Stimulated activated CD8-positive, alpha-beta memory T cell treated with anti-CD3 and anti-CD28 coated beads, Interleukin-7, amount 100 ng/mL, for 4 hours (primary cell): ENCODE measurements around the gene ATP11A.
"Not testable (repeated sequence)": the region's sequence is repeated elsewhere in the genome, so short reads cannot be mapped to it uniquely, and the experiment has no call there.

Experiments
- DNase-seq, 2 donors: peaks; one replicate each; pipeline ENCODE4 v3.0.0-alpha.2; 2020; ENCODE audit warnings: low read depth in 2 of 2

ATP11A gene

DNA sequence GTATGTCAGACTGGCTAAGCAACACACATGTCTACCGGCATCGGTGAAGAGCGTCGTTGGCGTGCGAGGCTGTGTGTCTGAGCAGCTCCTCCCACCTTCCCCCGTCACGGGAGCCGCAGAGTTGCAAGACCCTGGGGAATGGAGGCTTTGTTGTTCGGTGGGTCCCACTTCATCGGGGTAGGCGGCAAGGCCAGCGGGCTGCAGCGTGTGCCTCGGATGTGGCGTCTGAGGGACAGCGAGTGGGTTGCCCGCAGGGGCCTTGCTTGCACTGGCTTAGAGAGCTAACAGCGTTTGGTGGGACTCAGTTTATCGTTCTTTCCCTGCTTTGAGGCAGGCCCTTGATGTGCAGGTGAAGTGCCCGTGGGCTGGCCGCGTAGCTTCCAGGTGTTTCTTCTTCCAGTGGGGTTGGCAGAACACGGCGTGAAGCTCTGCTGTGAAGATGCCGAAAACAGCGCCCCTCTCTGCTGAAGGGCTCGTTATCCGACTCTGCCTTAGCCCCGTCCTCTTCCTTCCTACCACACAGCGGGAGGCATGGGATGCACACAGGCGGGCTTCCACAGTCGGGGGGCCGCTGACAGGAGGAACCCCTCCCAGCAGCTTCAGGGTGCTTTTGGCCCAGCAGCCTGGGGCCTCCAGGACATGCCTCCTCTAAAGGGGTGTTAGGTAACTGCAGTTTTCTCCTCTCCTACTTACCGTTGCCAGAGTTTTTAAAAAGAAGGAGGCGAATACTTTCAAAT, 85.2 kb downstream of the ATP11A start:
- DNase-seq, result no peak

GRCh38 chr13:112775791-112776279, 86.0 kb downstream of the ATP11A start:
- DNase-seq, result no peak

- no peak for DNase-seq
Measured at GRCh38 chr13:112776354-112776753, 86.5 kb downstream of the ATP11A start.

DNA sequence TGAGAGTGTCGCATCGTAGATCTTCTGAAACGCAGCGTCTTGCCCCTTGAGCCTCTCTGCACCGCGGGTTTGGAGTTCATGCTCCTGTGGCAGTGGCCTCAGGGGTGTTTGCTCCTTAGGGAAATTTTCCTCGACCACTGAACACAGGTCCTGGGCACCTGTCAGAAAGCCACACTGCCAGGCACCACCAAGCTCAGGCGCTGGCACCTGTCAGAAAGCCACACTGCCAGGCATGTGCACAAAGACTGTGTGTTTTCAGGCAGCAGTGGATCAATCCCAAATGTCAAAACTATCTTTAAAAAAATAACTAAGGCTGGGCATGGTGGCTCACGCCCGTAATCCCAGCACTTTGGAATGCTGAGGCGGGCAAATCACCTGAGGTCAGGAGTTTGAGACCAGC, 87.1 kb downstream of the ATP11A start:
- DNase-seq, result no peak

DNA sequence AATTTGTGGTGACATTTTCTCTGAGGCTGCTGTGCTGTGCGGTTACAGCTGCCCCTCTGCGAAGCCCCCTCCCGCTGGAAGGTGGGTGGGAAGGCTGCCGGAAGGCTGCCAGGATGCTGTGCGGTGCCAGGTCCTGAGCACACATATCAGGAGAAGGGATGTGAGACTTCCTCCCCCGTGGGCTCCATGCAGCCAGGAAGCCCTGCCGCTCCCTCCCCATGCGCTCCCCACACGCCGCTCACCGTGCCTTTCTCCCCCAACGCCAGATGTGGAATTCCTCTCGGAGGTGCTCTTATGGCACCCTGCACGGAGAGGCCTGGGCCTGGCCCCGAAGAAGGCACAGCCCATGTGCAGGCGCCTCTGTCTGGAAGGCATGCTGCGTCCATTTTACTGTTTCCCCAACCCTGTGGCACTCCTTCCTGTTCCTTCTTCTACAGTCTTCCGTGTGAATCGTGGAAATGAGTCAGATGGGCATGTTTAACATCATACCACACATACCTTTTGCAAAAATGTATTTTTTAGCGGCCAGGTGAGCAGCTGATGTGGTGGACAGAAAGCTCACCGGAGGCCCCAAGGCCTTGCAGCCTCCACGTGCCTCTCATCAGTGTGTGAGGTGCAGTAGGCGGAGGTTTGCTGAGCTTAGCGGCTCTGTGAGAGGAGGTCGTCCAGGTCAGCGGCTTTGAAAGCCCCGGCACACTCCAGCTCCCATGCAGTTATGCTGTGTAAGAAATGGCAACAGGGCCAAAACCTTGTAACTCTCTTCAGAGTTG, 88.0 kb downstream of the ATP11A start:
- DNase-seq, result no peak

- no peak for DNase-seq
Measured at GRCh38 chr13:112779856-112780604, 90.2 kb downstream of the ATP11A start.

DNA sequence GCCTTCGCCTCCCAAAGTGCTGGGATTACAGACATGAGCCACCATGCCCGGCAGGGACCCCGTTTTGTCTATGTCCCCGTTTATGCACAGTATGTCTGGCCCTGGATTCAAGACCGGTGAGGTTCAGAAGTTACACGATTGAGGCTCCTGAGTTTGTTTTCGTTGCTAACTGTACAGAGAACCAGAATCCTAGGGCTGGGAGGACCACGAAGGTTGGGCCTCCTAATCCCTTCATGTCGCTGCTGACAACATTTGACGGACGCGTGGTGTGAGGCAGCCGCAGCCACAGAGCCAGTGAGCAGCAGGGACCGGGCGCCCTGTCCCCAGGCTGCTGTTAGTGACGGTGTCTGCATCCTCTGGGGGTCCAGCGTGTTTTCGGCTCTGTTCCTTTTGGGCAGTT, 91.4 kb downstream of the ATP11A start:
- DNase-seq, result no peak

DNA sequence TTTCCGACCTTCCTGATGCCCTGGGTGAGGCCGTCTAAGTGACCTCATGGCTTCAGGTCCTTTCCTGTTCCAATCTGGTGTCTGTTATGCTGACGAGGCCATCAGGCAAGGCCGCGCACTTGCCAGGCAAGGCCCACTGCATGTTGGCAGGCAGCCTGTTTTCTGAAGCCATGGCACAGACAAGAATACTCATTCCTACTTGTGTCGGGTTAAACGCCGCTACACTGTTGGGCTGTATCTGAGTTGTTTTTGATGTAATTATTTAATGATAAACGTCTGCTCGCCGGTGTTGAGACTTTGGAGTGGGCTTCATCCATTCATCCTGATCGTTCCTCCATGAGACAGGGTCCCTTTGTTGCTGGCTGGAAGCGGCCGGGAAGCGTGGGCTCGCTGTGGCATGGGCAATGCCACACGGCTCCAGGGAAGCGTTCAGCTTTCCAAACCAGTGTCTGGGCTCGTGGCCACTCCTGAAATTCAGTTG, 92.1 kb downstream of the ATP11A start:
- no peak for DNase-seq

DNA sequence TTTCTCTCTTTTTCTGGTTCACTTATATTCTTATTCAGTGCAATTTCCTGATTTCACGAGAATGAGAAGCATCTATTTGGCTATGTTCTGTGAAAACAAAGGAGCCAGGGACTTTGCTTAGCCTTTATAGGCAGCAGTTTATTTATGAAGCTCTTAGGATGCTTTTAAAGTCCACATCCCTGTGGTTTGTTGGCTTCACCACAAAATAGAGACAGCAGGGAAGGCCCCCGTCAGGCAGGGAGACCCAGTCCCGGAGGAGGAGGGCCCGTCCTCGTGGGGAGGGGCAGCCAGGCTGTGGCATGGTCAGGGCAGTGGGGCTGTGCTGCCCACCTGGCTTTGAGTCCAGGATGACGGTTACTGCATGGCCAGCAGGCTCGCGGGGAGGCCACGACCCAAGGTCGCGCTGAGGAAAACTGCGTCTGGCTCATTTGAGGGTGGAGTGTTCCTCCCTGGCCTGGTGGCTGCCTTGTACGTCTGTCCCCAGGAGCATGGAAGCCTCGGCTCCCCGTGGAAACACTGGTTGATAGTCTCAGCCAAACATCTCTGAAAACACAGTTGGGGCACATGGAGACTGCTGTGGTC, 92.7 kb downstream of the ATP11A start:
- no peak for DNase-seq

GRCh38 chr13:112783135-112783977, 93.5 kb downstream of the ATP11A start:
- no peak for DNase-seq

DNA sequence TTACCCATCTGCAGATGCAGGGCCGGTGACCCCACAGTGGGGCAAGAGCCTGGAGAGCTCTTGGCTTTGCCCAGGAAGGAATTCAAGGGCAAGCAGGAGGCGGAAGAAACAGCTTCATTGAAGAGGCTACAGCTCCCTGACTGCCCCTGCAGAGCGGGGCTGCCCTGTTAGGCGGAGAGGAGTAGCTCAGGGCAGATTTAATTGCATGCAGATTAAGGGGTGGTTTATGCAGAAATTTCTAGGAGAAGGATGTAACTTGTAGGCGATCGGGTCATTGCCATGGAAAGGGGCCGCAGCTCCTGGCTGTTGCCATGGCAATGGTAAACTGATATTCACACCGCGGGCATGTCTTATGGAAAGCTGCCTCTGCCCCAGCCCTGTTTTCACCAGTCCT, 94.1 kb downstream of the ATP11A start:
- no peak for DNase-seq

- DNase-seq, result no peak
Measured at GRCh38 chr13:112784811-112785482, 95.1 kb downstream of the ATP11A start.

DNA sequence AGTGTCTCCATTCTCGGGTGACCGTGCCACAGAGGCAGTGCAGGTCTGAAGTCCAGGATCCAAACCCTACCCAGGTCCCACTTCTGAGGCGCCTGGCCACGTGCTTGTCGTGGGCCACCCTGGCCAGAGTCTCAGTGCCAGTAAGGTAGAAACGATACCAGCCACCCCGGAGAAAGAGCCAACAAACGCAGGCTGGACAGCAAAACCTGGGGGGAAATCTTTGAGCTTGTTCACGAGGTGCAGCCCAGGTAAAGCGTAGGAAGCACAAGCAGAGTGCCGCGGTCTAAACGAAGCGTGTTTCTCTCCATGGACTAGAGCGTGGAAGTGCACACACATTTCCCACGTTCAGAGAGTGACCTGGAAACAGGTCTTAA, 95.6 kb downstream of the ATP11A start:
- DNase-seq, result no peak

DNA sequence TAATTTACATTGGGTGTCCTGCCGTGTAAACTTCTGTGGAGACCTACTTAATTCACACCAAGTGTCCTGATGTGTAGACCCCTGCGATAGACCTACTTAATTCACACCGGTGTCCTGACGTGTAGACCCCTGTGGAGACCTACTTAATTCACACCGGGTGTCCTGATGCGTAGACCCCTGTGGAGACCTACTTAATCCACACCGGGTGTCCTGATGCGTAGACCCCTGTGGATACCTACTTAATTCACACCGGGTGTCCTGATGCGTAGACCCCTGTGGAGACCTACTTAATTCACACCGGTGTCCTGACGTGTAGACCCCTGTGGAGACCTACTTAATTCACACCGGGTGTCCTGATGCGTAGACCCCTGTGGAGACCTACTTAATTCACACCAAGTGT, 97.0 kb downstream of the ATP11A start:
- not testable (repeated sequence) for DNase-seq

DNA sequence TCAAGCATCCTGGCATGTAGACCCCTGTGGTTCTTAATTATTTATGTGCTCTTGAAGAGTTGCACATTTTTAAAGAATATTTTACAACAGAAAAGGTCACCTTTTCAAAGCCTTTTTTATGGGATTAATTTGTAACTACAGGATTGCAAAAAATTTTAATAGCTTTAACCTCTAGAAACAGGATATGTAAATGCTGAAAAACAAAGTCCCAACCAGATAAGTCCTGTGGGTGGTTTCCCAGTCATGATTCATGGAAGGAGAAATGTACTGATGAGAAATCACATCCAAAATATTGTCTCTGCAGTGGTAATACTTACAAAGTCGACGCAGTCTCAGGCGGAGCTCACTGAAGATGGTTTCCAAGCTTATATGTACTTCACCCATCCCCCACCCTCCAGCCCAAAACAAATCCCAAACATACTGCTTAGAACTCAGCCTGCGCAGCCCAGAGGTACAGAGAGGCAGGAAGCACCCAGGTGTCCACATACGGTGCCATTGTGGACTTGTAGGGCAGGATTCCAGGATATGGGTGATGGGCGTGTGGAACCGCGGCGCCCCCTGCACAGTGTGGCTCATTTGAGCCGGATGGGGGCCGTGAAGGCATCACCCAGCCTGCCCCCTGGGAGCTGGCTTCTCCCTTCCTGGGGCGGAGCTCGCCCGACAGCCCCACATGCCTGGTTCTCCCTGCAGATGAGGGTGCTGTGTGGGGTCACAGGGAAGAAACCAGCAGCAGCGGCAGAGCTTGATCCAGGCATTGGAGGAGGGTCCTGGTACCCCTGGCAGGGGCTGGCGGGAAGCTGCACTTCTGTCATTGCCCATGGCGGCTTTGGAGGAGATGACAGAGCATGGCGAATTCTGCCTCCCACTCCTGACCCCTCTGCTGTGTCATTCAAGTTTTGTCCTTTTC, 101.2 kb downstream of the ATP11A start:
- no peak for DNase-seq

GRCh38 chr13:112791663-112792440, 102.0 kb downstream of the ATP11A start:
- DNase-seq, result no peak

- no peak for DNase-seq
Measured at GRCh38 chr13:112792511-112792910, 102.7 kb downstream of the ATP11A start.
